A549 (cell line): ENCODE measurements around the gene FNTB. TPM values are rescaled to one million over a fixed set of nuclear protein-coding genes. Genes with fewer than 3 reads are reported as not detected.

ENCODE experiments used
- ATAC-seq, 2 experiments: fragments of 200-7000 bp in 1 of 2; fragments of >200 bp in 1 of 2; cut with Nextera tagmentation in 1 of 2; cut with Tn5 transposase in 1 of 2; 3 replicates each; pipeline versions ENCODE4 v1.8.0 to v1.9.1; 2018 to 2020; ENCODE audit warnings: mild to moderate bottlenecking in 1 of 2, moderate library complexity in 1 of 2
- CTCF ChIA-PET: fragments of 300-600 bp; sonication (Branson Sonifier 250); formaldehyde crosslinking; extraction: SDS; loops from one replicate; lab custom pipeline; 2021; ENCODE audit warnings: antibody characterized with exemption, inconsistent platforms; lab: Yijun Ruan, JAX
- POLR2A ChIA-PET: fragments of 350-600 bp; formaldehyde crosslinking; extraction: SDS; loops from one replicate; lab custom pipeline; 2021; ENCODE audit warnings: antibody characterized with exemption, inconsistent platforms; lab: Yijun Ruan, JAX
- DNase-seq, 2 experiments: peaks; one replicate each; pipeline versions ENCODE4 v3.0.0 to v3.0.0-alpha.2; 2011 to 2016; ENCODE audit warnings: low read depth in 1 of 2, low spot score in 1 of 2
- FAIRE-seq: peaks from 2 replicates; lab custom pipeline; 2011; peaks lifted over from hg19 to GRCh38; lab: Jason Lieb, UNC
- H3K27ac ChIP-seq, 2 experiments: fragments of >200 bp; sonication (Bioruptor Twin); formaldehyde crosslinking; 3 replicates each; pipeline ENCODE4 v1.5.1; 2016 to 2017
- H3K4me1 ChIP-seq: fragments of >200 bp; sonication (Bioruptor Twin); formaldehyde crosslinking; 3 replicates; pipeline ENCODE4 v1.6.1; 2016
- H3K4me2 ChIP-seq: fragments of >200 bp; sonication (Bioruptor Twin); formaldehyde crosslinking; 3 replicates; pipeline ENCODE4 v1.6.1; 2016
- H3K4me3 ChIP-seq: fragments of >200 bp; sonication (Bioruptor Twin); formaldehyde crosslinking; 3 replicates; pipeline ENCODE4 v1.5.1; 2016
- H3K9me3 ChIP-seq: fragments of >200 bp; sonication (Bioruptor Twin); formaldehyde crosslinking; 3 replicates; pipeline ENCODE4 v1.6.1; 2016
- EHMT2 ChIP-seq: fragments of 200-600 bp; sonication (generic); IDR thresholded peaks from 2 replicates; pipeline ENCODE4 v1.6.1; 2016; ENCODE audit warnings: antibody characterized with exemption, low read depth, mild to moderate bottlenecking, moderate library complexity
- FOSL2 ChIP-seq, 2 experiments: fragments of 450-650 bp in 1 of 2; fragments of >200 bp in 1 of 2; sonication (Bioruptor Twin) in 1 of 2; formaldehyde crosslinking; IDR thresholded peaks; 2 replicates each; pipeline versions ENCODE4 v1.5.0 to v1.6.1; 2016 to 2020; ENCODE audit warnings: mild to moderate bottlenecking in 1 of 2, moderate library complexity in 1 of 2
- FOXS1 ChIP-seq: fragments of 250-450 bp; sonication (Bioruptor Pico); IDR thresholded peaks from 2 replicates; pipeline ENCODE4 v1.5.0; 2020; ENCODE audit warnings: mild to moderate bottlenecking, moderate library complexity
- HEYL ChIP-seq: fragments of 250-450 bp; sonication (Bioruptor Pico); IDR thresholded peaks from 2 replicates; pipeline ENCODE4 v1.8.0; 2021; ENCODE audit warnings: mild to moderate bottlenecking, moderate library complexity
- HOXB13 ChIP-seq: fragments of 250-450 bp; sonication (Bioruptor Pico); IDR thresholded peaks from 2 replicates; pipeline ENCODE4 v1.5.0; 2020; ENCODE audit warnings: low read depth, mild to moderate bottlenecking, moderate library complexity
- HOXB5 ChIP-seq: fragments of 250-450 bp; sonication (Bioruptor Pico); IDR thresholded peaks from 2 replicates; pipeline ENCODE4 v1.5.0; 2020; ENCODE audit warnings: mild to moderate bottlenecking, moderate library complexity
- JUN ChIP-seq, 2 experiments: fragments of >200 bp; sonication (Bioruptor Twin); formaldehyde crosslinking; IDR thresholded peaks; 2 replicates in 1 of 2; 3 replicates in 1 of 2; pipeline ENCODE4 v1.6.1; 2016 to 2017
- KDM5A ChIP-seq: fragments of 200-600 bp; sonication (generic); IDR thresholded peaks from 2 replicates; pipeline ENCODE4 v1.6.1; 2016; ENCODE audit warnings: antibody characterized with exemption, mild to moderate bottlenecking
- MAFK ChIP-seq: fragments of 450-650 bp; IDR thresholded peaks from 2 replicates; pipeline ENCODE4 v1.6.1; 2014; ENCODE audit not compliant: partially characterized antibody
- MAX ChIP-seq: IDR thresholded peaks from 2 replicates; pipeline ENCODE4 v1.6.1; 2012
- MAZ ChIP-seq: fragments of 150-350 bp; IDR thresholded peaks from 2 replicates; pipeline ENCODE4 v1.6.1; 2014; ENCODE audit warnings: antibody characterized with exemption, low read depth, low read length, borderline replicate concordance
- NFE2L2 ChIP-seq: fragments of 150-350 bp; conservative IDR thresholded peaks from 2 replicates; pipeline ENCODE4 v1.6.1; 2014; ENCODE audit warnings: low read length
- PBX3 ChIP-seq: IDR thresholded peaks from 2 replicates; pipeline ENCODE4 v1.6.1; 2012
- PHF8 ChIP-seq: fragments of 200-600 bp; sonication (generic); IDR thresholded peaks from 2 replicates; pipeline ENCODE4 v1.6.1; 2016; ENCODE audit warnings: low read depth, mild to moderate bottlenecking, antibody characterized with exemption, moderate library complexity, borderline replicate concordance
- RAD21 ChIP-seq, 2 experiments: fragments of >200 bp in 1 of 2; sonication (Bioruptor Twin) in 1 of 2; formaldehyde crosslinking in 1 of 2; IDR thresholded peaks in 1 of 2; conservative IDR thresholded peaks in 1 of 2; 2 replicates in 1 of 2; 3 replicates in 1 of 2; pipeline ENCODE4 v1.6.1; 2012 to 2018; ENCODE audit warnings: inconsistent platforms in 1 of 2
- RNF2 ChIP-seq: fragments of 200-600 bp; sonication (generic); IDR thresholded peaks from 2 replicates; pipeline ENCODE4 v1.6.1; 2016; ENCODE audit warnings: low read depth, mild to moderate bottlenecking, antibody characterized with exemption, moderate library complexity, borderline replicate concordance
- SMC3 ChIP-seq: fragments of >200 bp; sonication (Bioruptor Twin); formaldehyde crosslinking; IDR thresholded peaks from 3 replicates; pipeline ENCODE4 v1.6.1; 2018; ENCODE audit warnings: inconsistent platforms
- TP53 ChIP-seq: fragments of 250-450 bp; sonication (Bioruptor Pico); IDR thresholded peaks from 2 replicates; pipeline ENCODE4 v1.5.0; 2021; ENCODE audit warnings: mild to moderate bottlenecking, moderate library complexity
- ZC3H11A ChIP-seq: fragments of 450-650 bp; IDR thresholded peaks from 2 replicates; pipeline ENCODE4 v1.6.1; 2014; ENCODE audit warnings: antibody characterized with exemption, mild to moderate bottlenecking
- ZFP36 ChIP-seq: fragments of 450-650 bp; IDR thresholded peaks from 2 replicates; pipeline ENCODE4 v1.6.1; 2014; ENCODE audit warnings: borderline replicate concordance; ENCODE audit not compliant: partially characterized antibody
- WGBS: methylation state at CpG from one replicate; pipeline ENCODE4 v1.1.6; 2017; ENCODE audit errors: missing lambda C conversion rate; 5-methylcytosine and 5-hydroxymethylcytosine counted together
- polyA plus RNA-seq, 4 experiments: library from polyadenylated mRNA; depleted of rRNA in 3 of 4; stranded (reverse); fragments of >200 nt; fragmentation: RNase III in 1 of 4; extraction: RNeasy Plus Mini Kit Qiagen cat#74134 plus additional on column Dnase treatment in 1 of 4; gene quantifications; 2 replicates in 3 of 4; 3 replicates in 1 of 4; pipeline ENCODE4 v1.2.3, GENCODE V29; 2011 to 2017
- TF ChIP-seq, protein P1 (sequence below): fragments of 250-450 bp; sonication (Bioruptor Pico); IDR thresholded peaks from 2 replicates; pipeline ENCODE4 v1.5.0; 2021; ENCODE audit warnings: mild to moderate bottlenecking, moderate library complexity, borderline replicate concordance
- TF ChIP-seq, protein P2 (sequence below): fragments of >200 bp; sonication (Bioruptor Twin); formaldehyde crosslinking; IDR thresholded peaks from 2 replicates; pipeline ENCODE4 v1.6.1; 2016

The FNTB gene
- polyA plus RNA-seq, 2 of the 4 experiments (the other 2 are of a cell fraction): 28.5 to 41.9 TPM

- H3K4me1 ChIP-seq: no peaks in the 10 kb centered on the region
- no peak for FAIRE-seq
- no peak overlapping the region for H3K4me2 ChIP-seq
- CTCF ChIA-PET: interaction anchor here (0.6 kb wide), 1 partner anchor 288 kb away, joined by 3 read pairs; no protein-coding TSS in a partner anchor
- 93% methylated on average over 4 of the region's 4 CpGs for WGBS
- no peak overlapping the region for H3K4me3 ChIP-seq
- POLR2A ChIA-PET: no interaction called here
- ATAC-seq: no peak
- no peak for DNase-seq
- no peaks in the 10 kb centered on the region for H3K9me3 ChIP-seq
- no peak overlapping the region for H3K27ac ChIP-seq
- no peak for TF ChIP-seq FOSL2 (IDR thresholded peaks at IDR 0.05)
- TF ChIP-seq FOSL2 (CRISPR knock-in tag; IDR thresholded peaks at IDR 0.05): no peak
- TF ChIP-seq HOXB5 (CRISPR knock-in tag): no peak
- no peak for TF ChIP-seq ZC3H11A
- TF ChIP-seq MAFK: no peak
- TF ChIP-seq MAZ: no peak
- no peak for TF ChIP-seq NFE2L2
- no peak for TF ChIP-seq SMC3
- no peak for TF ChIP-seq KDM5A
- no peak for TF ChIP-seq ZFP36
- no peak for TF ChIP-seq EHMT2
- TF ChIP-seq, protein P1, sequence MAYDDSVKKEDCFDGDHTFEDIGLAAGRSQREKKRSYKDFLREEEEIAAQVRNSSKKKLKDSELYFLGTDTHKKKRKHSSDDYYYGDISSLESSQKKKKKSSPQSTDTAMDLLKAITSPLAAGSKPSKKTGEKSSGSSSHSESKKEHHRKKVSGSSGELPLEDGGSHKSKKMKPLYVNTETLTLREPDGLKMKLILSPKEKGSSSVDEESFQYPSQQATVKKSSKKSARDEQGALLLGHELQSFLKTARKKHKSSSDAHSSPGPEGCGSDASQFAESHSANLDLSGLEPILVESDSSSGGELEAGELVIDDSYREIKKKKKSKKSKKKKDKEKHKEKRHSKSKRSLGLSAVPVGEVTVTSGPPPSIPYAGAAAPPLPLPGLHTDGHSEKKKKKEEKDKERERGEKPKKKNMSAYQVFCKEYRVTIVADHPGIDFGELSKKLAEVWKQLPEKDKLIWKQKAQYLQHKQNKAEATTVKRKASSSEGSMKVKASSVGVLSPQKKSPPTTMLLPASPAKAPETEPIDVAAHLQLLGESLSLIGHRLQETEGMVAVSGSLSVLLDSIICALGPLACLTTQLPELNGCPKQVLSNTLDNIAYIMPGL (CRISPR knock-in tag): no peak
- TF ChIP-seq, protein P2, sequence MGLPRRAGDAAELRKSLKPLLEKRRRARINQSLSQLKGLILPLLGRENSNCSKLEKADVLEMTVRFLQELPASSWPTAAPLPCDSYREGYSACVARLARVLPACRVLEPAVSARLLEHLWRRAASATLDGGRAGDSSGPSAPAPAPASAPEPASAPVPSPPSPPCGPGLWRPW: no peak
- no peak for TF ChIP-seq MAX
- no peak for TF ChIP-seq HOXB13 (CRISPR knock-in tag)
Measured at GRCh38 chr14:65073605-65074201, 87.0 kb downstream of the FNTB start.

GRCh38 chr14:65074449-65075150, 87.9 kb downstream of the FNTB start:
- CTCF ChIA-PET: no interaction called here
- Histone ChIP-seq H3K9me3 (no peaks in the 10 kb centered on the region), H3K4me3 (no peak overlapping the region), H3K4me1 (no peaks in the 10 kb centered on the region), H3K4me2 (no peak overlapping the region), H3K27ac (no peak overlapping the region)
- ATAC-seq (no peak), FAIRE-seq (no peak), DNase-seq (no peak)
- no peak for TF ChIP-seq RAD21 (conservative IDR thresholded peaks at IDR 0.05 in 1 of 2, IDR thresholded peaks at IDR 0.05 in 1 of 2)
- TF ChIP-seq FOXS1 (CRISPR knock-in tag): no peak
- TF ChIP-seq, protein P1 (CRISPR knock-in tag): no peak
- TF ChIP-seq HEYL: no peak
- no peak for TF ChIP-seq PBX3
- TF ChIP-seq MAFK: no peak
- no peak for TF ChIP-seq RNF2
- TF ChIP-seq HOXB5 (CRISPR knock-in tag): no peak
- no peak for TF ChIP-seq TP53 (CRISPR knock-in tag)
- TF ChIP-seq PHF8: no peak
- no peak for TF ChIP-seq JUN (IDR thresholded peaks at IDR 0.05)
- TF ChIP-seq ZC3H11A: no peak
- POLR2A ChIA-PET: no interaction called here
- 83% methylated on average over 3 of the region's 3 CpGs for WGBS
